Activated CD4-positive, alpha-beta T cell treated with anti-CD3 and anti-CD28 coated beads, Interleukin-2, amount 50 U/mL, for 4 hours (primary cell): ENCODE results near the gene TMEM121B.
A peak's percentile ranks its signal among the peaks of the same experiment; 100 is the strongest.

Source experiments
- DNase-seq, 2 experiments: peaks; one replicate each; pipeline ENCODE4 v3.0.0-alpha.2; 2020

The TMEM121B gene

GRCh38 chr22:17086788-17087497, 34.2 kb downstream of the TMEM121B start:
- no peak for DNase-seq

GRCh38 chr22:17086296-17086695, 34.9 kb downstream of the TMEM121B start:
- no peak for DNase-seq

- DNase-seq = peak; percentile 43 to 47
These were observed 35.6 kb downstream of the TMEM121B start for GRCh38 chr22:17085277-17086181.

- peak; percentile 92 to 95 for DNase-seq
These were observed 36.4 kb downstream of the TMEM121B start, which contains the start of gene IL17RA for GRCh38 chr22:17084554-17085276. Gene IL17RA (plus strand): TSS chr22:17085000. CDS start chr22:17085092, 92 bp downstream.

GRCh38 chr22:17083811-17084441, 37.2 kb downstream of the TMEM121B start:
- no peak for DNase-seq

GRCh38 chr22:17083255-17083654, 37.9 kb downstream of the TMEM121B start:
- no peak for DNase-seq

GRCh38 chr22:17079572-17079971, 41.6 kb downstream of the TMEM121B start:
- no peak for DNase-seq

- DNase-seq = no peak
These were observed 43.9 kb downstream of the TMEM121B start for GRCh38 chr22:17077255-17077654.

- no peak for DNase-seq
These were observed 46.5 kb downstream of the TMEM121B start for GRCh38 chr22:17074648-17075002.

- DNase-seq = no peak
These were observed 48.3 kb downstream of the TMEM121B start for GRCh38 chr22:17072877-17073276.
